DMS 273 (cell line): ENCODE results near the gene HP.

Source experiments
- DNase-seq: peaks from one replicate; lab custom pipeline; 2025; ENCODE audit not compliant: unreplicated experiment; lab: John Stamatoyannopoulos, UW

HP gene

GRCh38 chr16:72085002-72085401 is 30.7 kb downstream of the HP start:
- no peak for DNase-seq

DNA sequence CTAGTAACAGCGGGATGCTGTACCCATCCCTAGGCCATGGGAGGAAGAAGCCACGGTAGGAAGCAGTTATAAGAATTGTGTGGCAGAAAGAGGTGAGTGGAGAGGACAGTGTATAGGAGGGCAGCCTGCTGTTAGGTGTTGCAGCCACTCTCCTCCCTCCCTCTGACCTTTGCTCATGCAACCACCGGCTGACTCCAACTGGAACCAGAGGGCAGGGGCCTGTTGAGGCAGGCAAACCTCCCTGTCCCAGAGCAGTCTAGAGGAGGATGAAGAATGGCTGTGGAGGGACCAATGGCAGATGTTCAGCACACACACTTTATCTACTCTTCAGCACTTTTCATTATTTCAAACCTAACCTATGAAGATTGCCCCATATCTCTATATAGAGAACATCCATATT is 36.9 kb downstream of the HP start:
- DNase-seq, result no peak

GRCh38 chr16:72092832-72093447 is 38.6 kb downstream of the HP start:
- DNase-seq, result peak; percentile 75

GRCh38 chr16:72093448-72094265 is 39.4 kb downstream of the HP start, which contains the start of the genes DHX38 and TXNL4B:
TSS of gene DHX38 (plus strand) at chr16:72093847. CDS start at chr16:72096158, 2,311 bp downstream.
TSS of gene TXNL4B (minus strand) at chr16:72093620. CDS start at chr16:72090749, 2,871 bp downstream.
- DNase-seq, result peak; percentile 99

GRCh38 chr16:72094266-72094610 is 39.9 kb downstream of the HP start:
- peak; percentile 47 for DNase-seq

DNA sequence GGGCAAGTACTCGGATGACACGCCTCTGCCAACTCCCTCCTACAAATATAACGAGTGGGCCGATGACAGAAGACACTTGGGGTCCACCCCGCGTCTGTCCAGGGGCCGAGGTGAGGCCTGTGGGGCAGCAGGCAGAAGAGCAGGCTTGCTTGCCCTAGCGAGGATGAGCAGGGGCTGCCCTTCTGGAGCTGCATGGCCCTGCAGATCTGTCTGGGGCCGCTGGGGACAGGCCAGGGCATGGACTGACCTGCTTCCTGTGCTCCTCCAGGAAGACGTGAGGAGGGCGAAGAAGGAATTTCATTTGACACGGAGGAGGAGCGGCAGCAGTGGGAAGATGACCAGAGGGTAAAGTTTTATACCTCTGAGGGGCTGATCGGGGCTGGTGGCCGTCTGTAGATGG is 44.6 kb downstream of the HP start:
- DNase-seq, result no peak

DNA sequence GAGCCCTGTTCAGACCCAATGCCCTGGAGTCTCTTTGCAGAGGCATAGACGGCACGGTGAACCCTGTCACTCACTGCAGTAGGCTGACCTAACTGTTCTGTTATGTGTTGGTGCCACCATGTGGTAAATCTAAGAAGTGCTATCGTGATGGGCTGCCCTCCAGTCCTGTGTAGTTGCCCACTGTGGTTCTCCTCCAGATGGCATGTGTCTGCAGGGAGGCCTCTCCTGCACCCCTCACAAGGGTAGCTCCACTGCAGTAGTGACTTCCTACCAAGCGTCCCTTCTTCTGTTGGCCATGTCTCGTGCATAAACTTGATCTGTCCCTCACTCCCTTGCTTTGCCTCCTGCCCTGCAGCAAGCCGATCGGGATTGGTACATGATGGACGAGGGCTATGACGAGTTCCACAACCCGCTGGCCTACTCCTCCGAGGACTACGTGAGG is 45.1 kb downstream of the HP start:
- peak; percentile 84 for DNase-seq

GRCh38 chr16:72101195-72101594 is 46.9 kb downstream of the HP start:
- no peak for DNase-seq

GRCh38 chr16:72104905-72105304 is 50.6 kb downstream of the HP start:
- DNase-seq, result no peak

DNA sequence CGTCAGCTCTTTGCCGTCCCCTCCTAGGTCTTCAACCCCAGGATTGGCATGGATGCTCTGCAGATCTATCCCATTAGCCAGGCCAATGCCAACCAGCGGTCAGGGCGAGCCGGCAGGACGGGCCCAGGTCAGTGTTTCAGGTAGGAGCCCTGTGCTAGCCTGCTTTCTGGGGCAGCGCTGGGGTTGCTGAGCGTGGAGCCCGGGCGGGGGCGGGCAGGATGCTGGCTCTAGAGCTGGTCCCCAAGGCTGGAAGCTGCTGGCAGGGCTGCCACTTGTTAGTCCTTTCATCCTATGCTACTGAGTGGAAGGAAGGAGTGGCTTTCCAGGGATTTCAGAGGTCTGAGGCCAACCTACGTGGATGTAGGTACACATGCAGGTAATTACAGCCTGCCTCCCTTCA is 51.7 kb downstream of the HP start:
- no peak for DNase-seq

GRCh38 chr16:72107371-72107770 is 53.1 kb downstream of the HP start:
- DNase-seq, result no peak

DNA sequence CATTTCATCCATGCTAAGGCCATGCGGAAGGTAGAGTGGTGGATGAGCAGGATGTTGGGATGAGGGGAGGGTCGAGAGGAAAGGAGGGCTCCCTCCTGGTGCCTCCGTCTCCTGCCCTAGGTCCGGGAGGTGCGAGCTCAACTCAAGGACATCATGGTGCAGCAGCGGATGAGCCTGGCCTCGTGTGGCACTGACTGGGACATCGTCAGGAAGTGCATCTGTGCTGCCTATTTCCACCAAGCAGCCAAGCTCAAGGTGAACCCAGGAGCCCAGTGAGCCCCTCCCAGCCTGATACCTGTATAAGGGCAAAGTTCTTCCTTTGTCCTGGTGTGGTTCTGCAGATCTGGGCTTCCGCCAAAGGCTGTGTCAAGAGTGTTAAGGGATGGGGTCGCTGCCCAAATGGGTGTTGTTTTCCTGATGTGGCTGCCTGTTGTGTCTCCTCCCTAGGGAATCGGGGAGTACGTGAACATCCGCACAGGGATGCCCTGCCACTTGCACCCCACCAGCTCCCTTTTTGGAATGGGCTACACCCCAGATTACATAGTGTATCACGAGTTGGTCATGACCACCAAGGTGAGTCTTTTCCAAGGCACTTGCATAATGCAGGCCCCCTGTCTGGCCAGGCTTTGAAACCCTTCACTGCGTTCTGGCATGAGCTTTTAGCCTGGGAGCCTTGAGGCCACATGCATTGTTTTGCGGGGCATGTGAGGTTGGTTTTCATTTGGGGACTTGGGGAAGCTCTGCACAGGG is 54.2 kb downstream of the HP start:
- no peak for DNase-seq

DNA sequence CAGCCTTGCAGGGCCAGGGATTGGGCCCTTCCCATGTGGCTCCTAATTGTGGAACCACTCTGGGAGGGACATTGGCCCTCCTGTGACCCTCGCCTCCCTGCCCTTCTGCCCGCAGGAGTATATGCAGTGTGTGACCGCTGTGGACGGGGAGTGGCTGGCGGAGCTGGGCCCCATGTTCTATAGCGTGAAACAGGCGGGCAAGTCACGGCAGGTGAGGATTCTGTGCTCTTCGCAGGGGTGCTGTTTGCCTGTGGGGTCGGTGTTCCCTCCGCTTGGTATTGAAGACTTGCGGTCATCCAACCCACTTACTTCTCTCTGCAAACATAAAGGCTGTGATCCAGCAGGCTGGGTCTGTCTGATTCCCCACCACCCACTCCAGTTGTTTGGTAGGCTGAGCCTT is 55.0 kb downstream of the HP start:
- no peak for DNase-seq

DNA sequence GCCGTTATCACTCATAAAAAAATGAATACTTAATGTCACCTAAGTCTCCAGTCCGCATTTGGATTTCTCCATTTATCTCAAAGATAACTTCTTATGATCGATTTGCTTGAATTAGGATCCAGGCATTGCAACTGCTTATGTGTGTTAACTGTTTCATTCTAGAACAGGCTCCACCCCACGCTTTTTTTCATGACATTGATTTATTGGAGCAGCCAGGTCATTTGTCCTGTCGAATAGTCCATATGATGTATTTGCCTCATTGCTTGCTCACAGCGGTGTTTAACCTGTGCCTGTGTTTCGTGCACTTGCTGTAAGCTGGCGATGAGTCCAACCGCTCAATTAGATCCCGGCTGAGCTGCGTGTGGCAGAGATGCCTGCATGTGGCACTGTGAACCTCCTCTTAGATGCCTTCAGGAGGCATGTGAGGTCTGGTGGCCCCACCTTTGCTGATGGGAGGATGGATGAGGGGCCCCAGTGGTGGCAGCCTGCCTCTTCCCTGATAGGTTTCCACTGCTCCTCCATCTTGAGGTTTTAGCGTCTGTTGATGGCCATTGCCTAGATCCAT is 55.7 kb downstream of the HP start:
- no peak for DNase-seq
